ENCODE data around the gene CLIC5. TPM values are rescaled to one million over a fixed set of nuclear protein-coding genes. Genes with fewer than 3 reads are reported as not detected.

The CLIC5 gene
- total and polyA plus RNA-seq, 2 donors (not counting 1 experiment from before 2014, with no cell fraction given): 0.96 to 0.97 TPM

DNA sequence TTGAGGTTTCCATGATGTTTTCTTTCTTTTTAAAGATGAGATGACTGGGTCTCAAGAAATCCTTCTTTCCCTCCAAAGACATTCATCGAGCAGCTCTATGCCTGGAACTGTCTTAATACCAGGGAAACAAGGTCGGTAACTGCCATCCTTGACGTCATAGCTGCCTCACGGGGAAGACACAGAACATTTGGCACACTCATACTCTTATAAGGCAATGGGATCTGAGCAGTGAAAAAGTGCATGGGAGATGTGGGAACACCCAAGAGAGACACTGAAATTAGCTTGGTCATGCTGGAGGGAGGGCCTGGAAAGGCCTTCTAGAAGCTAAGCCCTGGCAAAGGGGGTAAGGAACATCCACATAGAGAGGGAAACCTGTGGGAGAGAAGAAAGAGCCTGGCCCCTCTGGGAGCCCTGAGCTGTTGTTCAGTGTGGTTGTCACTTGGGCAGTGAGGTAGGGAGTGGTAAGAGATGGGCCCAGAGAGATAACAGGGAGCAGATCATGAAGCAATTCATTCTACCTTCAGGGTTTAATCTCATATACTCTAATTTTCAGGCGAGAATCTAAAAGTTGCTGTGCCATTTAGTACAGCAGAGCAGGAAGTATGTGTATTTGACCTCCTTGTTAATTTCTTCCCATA, 30.8 kb downstream of the CLIC5 start:
- WGBS (ENCODE audit: insufficient coverage): no CpG with 5 or more reads among the region's 5 CpGs
- ATAC-seq (ENCODE audit: low read depth): no peak

DNA sequence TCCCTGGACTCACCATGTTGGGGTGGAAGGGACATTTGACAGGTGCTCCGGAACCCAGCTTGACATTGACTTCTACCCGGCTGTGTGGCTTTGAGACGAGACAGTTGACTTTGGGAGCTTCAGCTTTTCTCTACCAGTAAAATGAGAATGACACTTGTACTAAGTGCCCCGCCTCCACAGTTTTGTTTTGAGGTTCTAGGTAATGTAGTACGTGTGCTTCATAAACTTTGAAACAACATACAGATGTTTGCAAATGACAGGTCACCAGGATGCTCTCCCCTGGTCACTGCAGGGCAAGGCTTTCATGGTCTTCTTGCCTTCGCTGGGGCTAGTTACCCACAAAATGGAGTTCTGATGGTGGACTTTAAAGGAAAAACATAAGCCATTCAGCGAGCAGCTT, 31.3 kb downstream of the CLIC5 start:
- 100% methylated on average over 1 of the region's 7 CpGs for WGBS (ENCODE audit: insufficient coverage)
- H3K4me3 ChIP-seq (ENCODE audit: control extremely low read depth in 1 of 5, extremely low read depth in 1 of 5, insufficient read depth in 1 of 5, low read depth in 2 of 5, low read length in 4 of 5): no peak overlapping the region
- Mint-ChIP-seq H3K27me3 (no peaks in the 10 kb centered on the region), H3K4me1 (no peaks in the 10 kb centered on the region), H3K4me3 (no peak overlapping the region), H3K9me3 (ENCODE audit: insufficient read depth) (peaks cover 3% of the 10 kb centered on the region), H3K27ac (no peak overlapping the region)
- no peaks in the 10 kb centered on the region for H3K27me3 ChIP-seq (replicated peaks in 1 of 4; ENCODE audit: control extremely low read depth in 1 of 4, control insufficient read depth in 3 of 4, insufficient read depth in 4 of 4, low read length in 3 of 4)
- DNase-seq (no peak), ATAC-seq (ENCODE audit: low read depth) (no peak)
- TF ChIP-seq EZH2 (IDR thresholded peaks at IDR 0.05; ENCODE audit: borderline replicate concordance, insufficient read depth, low read depth, low read length, poor library complexity, severe bottlenecking): no peak
- TF ChIP-seq, protein P1, sequence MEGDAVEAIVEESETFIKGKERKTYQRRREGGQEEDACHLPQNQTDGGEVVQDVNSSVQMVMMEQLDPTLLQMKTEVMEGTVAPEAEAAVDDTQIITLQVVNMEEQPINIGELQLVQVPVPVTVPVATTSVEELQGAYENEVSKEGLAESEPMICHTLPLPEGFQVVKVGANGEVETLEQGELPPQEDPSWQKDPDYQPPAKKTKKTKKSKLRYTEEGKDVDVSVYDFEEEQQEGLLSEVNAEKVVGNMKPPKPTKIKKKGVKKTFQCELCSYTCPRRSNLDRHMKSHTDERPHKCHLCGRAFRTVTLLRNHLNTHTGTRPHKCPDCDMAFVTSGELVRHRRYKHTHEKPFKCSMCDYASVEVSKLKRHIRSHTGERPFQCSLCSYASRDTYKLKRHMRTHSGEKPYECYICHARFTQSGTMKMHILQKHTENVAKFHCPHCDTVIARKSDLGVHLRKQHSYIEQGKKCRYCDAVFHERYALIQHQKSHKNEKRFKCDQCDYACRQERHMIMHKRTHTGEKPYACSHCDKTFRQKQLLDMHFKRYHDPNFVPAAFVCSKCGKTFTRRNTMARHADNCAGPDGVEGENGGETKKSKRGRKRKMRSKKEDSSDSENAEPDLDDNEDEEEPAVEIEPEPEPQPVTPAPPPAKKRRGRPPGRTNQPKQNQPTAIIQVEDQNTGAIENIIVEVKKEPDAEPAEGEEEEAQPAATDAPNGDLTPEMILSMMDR (IDR thresholded peaks at IDR 0.05): no peak
- H3K36me3 ChIP-seq (replicated peaks in 1 of 2; ENCODE audit: control extremely low read depth in 1 of 2, control insufficient read depth in 1 of 2, extremely low read depth in 1 of 2, insufficient read depth in 2 of 2, low read length in 1 of 2): no peaks in the 10 kb centered on the region
- no peak overlapping the region for H3K27ac ChIP-seq (ENCODE audit: low read length in 2 of 2)
- H3K9me3 ChIP-seq (ENCODE audit: control extremely low read depth in 1 of 3, control insufficient read depth in 2 of 3, insufficient read depth in 1 of 3, low read length in 2 of 3): no peaks in the 10 kb centered on the region
- H3K79me2 ChIP-seq (ENCODE audit: control insufficient read depth, insufficient read depth, low read length): no peaks in the 10 kb centered on the region
- no peaks in the 10 kb centered on the region for H4K20me1 ChIP-seq (ENCODE audit: control insufficient read depth, insufficient read depth, low read length, poor library complexity, severe bottlenecking)
- intact Hi-C loops (cut with micrococcal nuclease): no loop called here
- H3K9ac ChIP-seq (ENCODE audit: low read length): no peak overlapping the region
- ChIA-PET POLR2A (interaction anchor here (0.6 kb wide), 1 partner anchor 245 kb away, joined by 3 read pairs; no protein-coding TSS in a partner anchor), CTCF (no interaction called here)
- H3K4me2 ChIP-seq (replicated peaks; ENCODE audit: low read depth, low read length, poor library complexity, severe bottlenecking): no peak overlapping the region
- no peaks in the 10 kb centered on the region for H3K4me1 ChIP-seq (ENCODE audit: control insufficient read depth in 2 of 2, insufficient read depth in 2 of 2, low read length in 2 of 2)
- no peak overlapping the region for H2AFZ ChIP-seq (ENCODE audit: insufficient read depth, low read depth, low read length, poor library complexity, severe bottlenecking)

More for the DNA sequence above, 30.8 kb downstream of the CLIC5 start:
- POLR2A ChIA-PET: no interaction called here
- CTCF ChIA-PET: no interaction called here
- no peak overlapping the region for H3K4me2 ChIP-seq (replicated peaks; ENCODE audit: low read depth, low read length, poor library complexity, severe bottlenecking)
- no peaks in the 10 kb centered on the region for H3K36me3 ChIP-seq (replicated peaks in 1 of 2; ENCODE audit: control extremely low read depth in 1 of 2, control insufficient read depth in 1 of 2, extremely low read depth in 1 of 2, insufficient read depth in 2 of 2, low read length in 1 of 2)
- H3K4me1 ChIP-seq (ENCODE audit: control insufficient read depth in 2 of 2, insufficient read depth in 2 of 2, low read length in 2 of 2): no peaks in the 10 kb centered on the region
- H3K27me3 Mint-ChIP-seq: no peaks in the 10 kb centered on the region
- H3K9me3 ChIP-seq (ENCODE audit: control extremely low read depth in 1 of 3, control insufficient read depth in 2 of 3, insufficient read depth in 1 of 3, low read length in 2 of 3): no peaks in the 10 kb centered on the region
- H3K4me3 ChIP-seq (ENCODE audit: control extremely low read depth in 1 of 5, extremely low read depth in 1 of 5, insufficient read depth in 1 of 5, low read depth in 2 of 5, low read length in 4 of 5): no peak overlapping the region
- H3K27me3 ChIP-seq (replicated peaks in 1 of 4; ENCODE audit: control extremely low read depth in 1 of 4, control insufficient read depth in 3 of 4, insufficient read depth in 4 of 4, low read length in 3 of 4): no peaks in the 10 kb centered on the region
- no peak overlapping the region for H3K27ac ChIP-seq (ENCODE audit: low read length in 2 of 2)
- H3K27ac Mint-ChIP-seq: no peak overlapping the region
- H3K79me2 ChIP-seq (ENCODE audit: control insufficient read depth, insufficient read depth, low read length): no peaks in the 10 kb centered on the region
- intact Hi-C loops (cut with micrococcal nuclease): no loop called here
- H3K9me3 Mint-ChIP-seq (ENCODE audit: insufficient read depth): peaks cover 3% of the 10 kb centered on the region
- no peaks in the 10 kb centered on the region for H3K4me1 Mint-ChIP-seq
- no peak for TF ChIP-seq EZH2 (IDR thresholded peaks at IDR 0.05; ENCODE audit: borderline replicate concordance, insufficient read depth, low read depth, low read length, poor library complexity, severe bottlenecking)
- no peak overlapping the region for H3K9ac ChIP-seq (ENCODE audit: low read length)
- DNase-seq: no peak
- H4K20me1 ChIP-seq (ENCODE audit: control insufficient read depth, insufficient read depth, low read length, poor library complexity, severe bottlenecking): no peaks in the 10 kb centered on the region
- H3K4me3 Mint-ChIP-seq: no peak overlapping the region
- H2AFZ ChIP-seq (ENCODE audit: insufficient read depth, low read depth, low read length, poor library complexity, severe bottlenecking): no peak overlapping the region

Data from B cell (primary cell).